Liver (tissue), 9 donors: Measurements from ENCODE around the gene KLF2. TPM values are rescaled to one million over a fixed set of nuclear protein-coding genes. Genes with fewer than 3 reads are reported as not detected.

Experiments used
- DNase-seq: peaks from one replicate; pipeline ENCODE4 v3.0.0-alpha.2; 2017; ENCODE audit warnings: low spot score
- H3K27ac ChIP-seq, 2 donors: one replicate each; pipeline ENCODE4 v1.7.0; 2013; ENCODE audit warnings: inconsistent platforms in 2 of 2, low read length in 2 of 2, control low read depth in 1 of 2, low read depth in 1 of 2, mild to moderate bottlenecking in 1 of 2
- H3K27me3 ChIP-seq, 4 donors: one replicate each; pipeline versions ENCODE4 v1.6.1 to v1.7.0; 2013; ENCODE audit warnings: low read length in 3 of 4, inconsistent platforms in 1 of 4, mild to moderate bottlenecking in 1 of 4, moderate library complexity in 1 of 4; ENCODE audit not compliant: control insufficient read depth in 4 of 4, insufficient read depth in 4 of 4
- H3K36me3 ChIP-seq, 4 donors: one replicate each; pipeline versions ENCODE4 v1.6.1 to v1.7.0; 2013; ENCODE audit warnings: low read length in 3 of 4, mild to moderate bottlenecking in 3 of 4, low read depth in 1 of 4, moderate library complexity in 1 of 4; ENCODE audit not compliant: control insufficient read depth in 4 of 4, insufficient read depth in 3 of 4
- H3K4me1 ChIP-seq, 4 donors: one replicate each; pipeline versions ENCODE4 v1.6.1 to v1.7.0; 2013; ENCODE audit warnings: low read length in 3 of 4, mild to moderate bottlenecking in 3 of 4, moderate library complexity in 1 of 4; ENCODE audit not compliant: control insufficient read depth in 4 of 4, insufficient read depth in 4 of 4
- H3K4me3 ChIP-seq, 3 donors: one replicate each; pipeline versions ENCODE4 v1.6.1 to v1.7.0; 2013; ENCODE audit warnings: low read length in 3 of 3, control low read depth in 1 of 3, low read depth in 1 of 3, mild to moderate bottlenecking in 1 of 3
- H3K9ac ChIP-seq, 2 donors: one replicate each; pipeline ENCODE4 v1.7.0; 2013; ENCODE audit warnings: low read length in 2 of 2, mild to moderate bottlenecking in 2 of 2, moderate library complexity in 2 of 2, control low read depth in 1 of 2, low read depth in 1 of 2
- H3K9me3 ChIP-seq, 4 donors: one replicate each; pipeline versions ENCODE4 v1.6.1 to v1.7.0; 2013; ENCODE audit warnings: low read length in 3 of 4; ENCODE audit not compliant: control insufficient read depth in 4 of 4
- CTCF ChIP-seq: fragments of 150-350 bp; IDR thresholded peaks from 2 replicates; pipeline ENCODE4 v1.5.1; 2017; ENCODE audit warnings: improper control_type of control experiment, low read depth, low read length; ENCODE audit not compliant: missing input control
- FOXA1 ChIP-seq: IDR thresholded peaks from 2 replicates; pipeline ENCODE4 v1.6.1; 2016; ENCODE audit warnings: antibody characterized with exemption
- GABPA ChIP-seq, 2 donors: IDR thresholded peaks in 1 of 2; conservative IDR thresholded peaks in 1 of 2; 2 replicates each; pipeline ENCODE4 v1.6.1; 2016; ENCODE audit warnings: antibody characterized with exemption in 2 of 2, mild to moderate bottlenecking in 1 of 2, moderate library complexity in 1 of 2
- HNF4A ChIP-seq, 2 donors: conservative IDR thresholded peaks; 2 replicates each; pipeline ENCODE4 v1.6.1; 2016; ENCODE audit warnings: antibody characterized with exemption in 2 of 2, mild to moderate bottlenecking in 2 of 2
- JUND ChIP-seq, 2 donors: IDR thresholded peaks; 2 replicates each; pipeline ENCODE4 v1.6.1; 2016; ENCODE audit warnings: antibody characterized with exemption in 2 of 2
- MAX ChIP-seq: IDR thresholded peaks from 2 replicates; pipeline ENCODE4 v1.6.1; 2016; ENCODE audit warnings: antibody characterized with exemption
- NR2F2 ChIP-seq: IDR thresholded peaks from 2 replicates; pipeline ENCODE4 v1.6.1; 2016; ENCODE audit warnings: antibody characterized with exemption
- REST ChIP-seq: IDR thresholded peaks from 2 replicates; pipeline ENCODE4 v1.6.1; 2016; ENCODE audit warnings: antibody characterized with exemption, mild to moderate bottlenecking
- RXRA ChIP-seq, 2 donors: IDR thresholded peaks; 2 replicates each; pipeline ENCODE4 v1.6.1; 2017 to 2018; ENCODE audit warnings: antibody characterized with exemption in 2 of 2, mild to moderate bottlenecking in 1 of 2
- SP1 ChIP-seq: IDR thresholded peaks from 2 replicates; pipeline ENCODE4 v1.6.1; 2018; ENCODE audit warnings: antibody characterized with exemption, mild to moderate bottlenecking
- TAF1 ChIP-seq: conservative IDR thresholded peaks from 2 replicates; pipeline ENCODE4 v1.6.1; 2016; ENCODE audit warnings: antibody characterized with exemption, mild to moderate bottlenecking
- YY1 ChIP-seq: IDR thresholded peaks from 2 replicates; pipeline ENCODE4 v1.6.1; 2016; ENCODE audit warnings: antibody characterized with exemption, mild to moderate bottlenecking
- ZBTB33 ChIP-seq: IDR thresholded peaks from 2 replicates; pipeline ENCODE4 v1.6.1; 2016; ENCODE audit warnings: antibody characterized with exemption
- WGBS: extraction: QIAGEN DNeasy Blood & Tissue Kit; methylation state at CpG from one replicate; pipeline ENCODE4 v1.1.7; 2013; 5-methylcytosine and 5-hydroxymethylcytosine counted together
- polyA plus RNA-seq, 2 donors: library from polyadenylated mRNA; stranded (reverse) in 1 of 2; unstranded in 1 of 2; fragments of 200-250 nt in 1 of 2; fragments of >200 nt in 1 of 2; fragmentation: Nextera tagmentation in 1 of 2; extraction: Ambion mirVana in 1 of 2; gene quantifications; one replicate each; pipeline versions ENCODE4 v1.2.1 to v1.2.3, GENCODE V29; 2013 to 2015
- total RNA-seq, 2 donors: library from RNA; depleted of rRNA; stranded (reverse); fragments of >200 nt; gene quantifications; one replicate each; pipeline ENCODE4 v1.2.3, GENCODE V29; 2014
- donor health status: healthy.
- donor health status: healthy.
- donor health status: healthy.
- donor health status: healthy.
- donor health status: healthy.

Gene KLF2
- total and polyA plus RNA-seq, 4 donors, result 3.9 to 11.2 (median 4.2) TPM

GRCh38 chr19:16372065-16372915, 47.7 kb downstream of the KLF2 start (continued):
- TF ChIP-seq RXRA (IDR thresholded peaks at IDR 0.05), result no peak
- no peak for TF ChIP-seq ZBTB33

- Histone ChIP-seq H3K27me3 (no peaks in the 10 kb centered on the region), H3K4me3 (no peak overlapping the region), H3K27ac (peak overlapping the region; percentile 22 to 29), H3K9me3 (no peaks in the 10 kb centered on the region), H3K36me3 (peaks cover 0 to 24% (median 8%) of the 10 kb centered on the region in 4 donors), H3K9ac (no peak overlapping the region), H3K4me1 (peaks cover 8 to 36% (median 28%) of the 10 kb centered on the region in 4 donors)
- TF ChIP-seq ZBTB33 (no peak), TAF1 (no peak), JUND (IDR thresholded peaks at IDR 0.05) (no peak), FOXA1 (no peak), REST (no peak), CTCF (no peak), HNF4A (conservative IDR thresholded peaks at IDR 0.05) (no peak), RXRA (IDR thresholded peaks at IDR 0.05) (no peak), GABPA (IDR thresholded peaks at IDR 0.05 in 1 of 2, conservative IDR thresholded peaks at IDR 0.05 in 1 of 2) (no peak), MAX (no peak), YY1 (no peak), NR2F2 (no peak), SP1 (no peak)
- no peak for DNase-seq
- 81% methylated on average over 12 of the region's 12 CpGs for WGBS
Observed at GRCh38 chr19:16373079-16373478, 48.5 kb downstream of the KLF2 start.
